Muscle of arm (tissue), 12 donors: ENCODE data around the gene LANCL3. TPM values are rescaled to one million over a fixed set of nuclear protein-coding genes. Genes with fewer than 3 reads are reported as not detected.
"Not testable (repeated sequence)": the region's sequence is repeated elsewhere in the genome, so short reads cannot be mapped to it uniquely, and the experiment has no call there.

Source experiments
- DNase-seq: peaks from one replicate; pipeline ENCODE4 v3.0.0-alpha.2; 2013
- polyA plus RNA-seq, 12 donors: library from polyadenylated mRNA; unstranded; fragments of 120-200 nt; gene quantifications; one replicate each; pipeline ENCODE4 v1.2.1, GENCODE V29; 2013; ENCODE audit not compliant: insufficient read length in 12 of 12

Gene LANCL3
- polyA plus RNA-seq, 12 donors, result 0.34 to 0.95 (median 0.68) TPM; not detected in 2

DNA sequence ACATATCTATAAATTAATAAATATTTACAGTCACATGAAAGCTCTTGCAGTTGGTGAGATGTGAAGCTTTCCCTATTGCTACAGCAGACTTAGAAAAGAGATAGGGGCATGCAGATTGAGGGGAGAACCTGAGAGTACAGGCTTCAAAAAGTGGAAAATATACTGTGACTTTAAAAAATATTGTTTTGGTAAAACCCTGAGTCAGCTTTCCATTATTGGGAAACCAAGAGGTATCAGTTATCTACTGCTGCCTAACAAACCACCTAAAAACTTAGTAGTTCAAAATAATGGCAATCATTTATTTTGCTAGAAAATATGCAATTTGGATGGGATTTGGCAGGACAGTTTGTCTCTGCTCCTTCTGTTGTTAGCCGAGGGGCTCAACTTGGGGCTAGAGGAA is 38.3 kb downstream of the LANCL3 start:
- no peak for DNase-seq

DNA sequence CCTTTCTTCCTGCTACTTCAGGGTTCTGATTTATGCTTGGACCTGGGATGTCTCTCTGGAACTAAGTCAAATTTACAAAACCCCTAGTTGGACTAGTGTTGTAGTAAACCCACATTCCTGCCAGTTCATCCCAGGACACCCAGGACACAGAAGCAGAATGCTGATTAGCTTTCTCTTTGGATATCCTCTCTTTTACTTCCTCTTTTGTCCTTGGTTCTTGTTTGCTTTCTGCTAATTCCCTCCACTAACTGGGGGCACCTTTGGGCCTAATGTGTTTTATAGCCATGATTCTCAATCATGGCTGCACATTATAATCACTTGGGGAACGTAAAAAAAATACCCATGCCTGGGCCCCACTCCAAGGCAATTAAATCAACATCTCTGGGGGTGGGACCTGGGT is 42.5 kb downstream of the LANCL3 start:
- DNase-seq, result no peak

DNA sequence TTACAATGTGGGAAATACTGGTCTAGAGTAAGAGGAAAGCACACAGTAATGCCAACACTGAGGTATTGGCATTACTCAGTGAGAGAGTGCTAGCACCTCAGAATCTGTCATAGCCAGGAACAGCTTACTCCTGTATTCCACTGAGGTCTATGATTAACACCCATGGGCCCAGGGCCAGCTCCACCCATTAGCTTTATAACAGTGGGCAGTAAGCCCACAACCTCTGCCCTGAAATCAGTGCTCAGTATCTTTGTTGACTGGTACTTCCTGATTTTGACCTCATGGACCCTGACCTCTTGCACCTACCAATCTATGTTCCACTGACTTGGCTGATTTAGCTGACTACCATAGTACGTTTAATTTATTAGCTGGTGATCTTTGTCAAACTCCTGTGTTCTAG is 56.1 kb downstream of the LANCL3 start:
- no peak for DNase-seq

DNA sequence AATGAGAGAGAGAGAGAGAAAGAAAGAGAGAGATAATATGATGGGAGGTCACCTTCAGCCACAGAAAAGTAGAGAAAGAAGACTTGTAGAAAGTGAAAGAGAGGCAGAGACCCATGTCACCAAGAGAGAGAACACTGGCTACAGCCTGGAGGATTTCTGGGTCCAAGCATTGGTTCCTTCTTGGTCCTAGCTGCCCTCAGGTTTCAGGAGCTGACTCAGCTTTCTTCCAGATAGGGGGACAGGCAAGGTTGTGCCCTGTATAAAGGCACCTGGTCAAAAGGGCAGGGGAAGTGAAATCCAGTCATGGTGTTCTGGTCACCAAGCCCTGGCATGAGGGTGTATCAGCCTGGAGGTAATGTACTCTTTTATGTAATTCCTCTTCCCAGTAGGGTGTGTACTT is 66.6 kb downstream of the LANCL3 start:
- no peak for DNase-seq

DNA sequence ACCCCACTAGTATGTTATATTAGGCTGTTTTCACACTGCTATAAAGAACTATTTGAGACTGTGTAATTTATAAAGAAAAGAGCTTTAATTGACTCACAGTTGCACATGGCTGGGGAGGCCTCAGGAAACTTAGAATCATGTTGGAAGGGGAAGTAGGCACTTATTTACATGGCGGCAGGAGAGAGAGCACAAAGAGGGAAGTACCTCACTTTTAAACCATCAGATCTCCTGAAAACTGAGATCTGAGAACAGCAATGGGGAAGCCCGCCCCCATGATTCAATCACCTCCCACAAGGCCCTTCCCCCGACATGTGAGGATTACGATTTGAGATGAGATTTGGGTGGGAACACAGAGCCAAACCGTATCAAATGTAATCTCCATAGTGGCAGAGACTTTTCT is 68.7 kb downstream of the LANCL3 start:
- no peak for DNase-seq

DNA sequence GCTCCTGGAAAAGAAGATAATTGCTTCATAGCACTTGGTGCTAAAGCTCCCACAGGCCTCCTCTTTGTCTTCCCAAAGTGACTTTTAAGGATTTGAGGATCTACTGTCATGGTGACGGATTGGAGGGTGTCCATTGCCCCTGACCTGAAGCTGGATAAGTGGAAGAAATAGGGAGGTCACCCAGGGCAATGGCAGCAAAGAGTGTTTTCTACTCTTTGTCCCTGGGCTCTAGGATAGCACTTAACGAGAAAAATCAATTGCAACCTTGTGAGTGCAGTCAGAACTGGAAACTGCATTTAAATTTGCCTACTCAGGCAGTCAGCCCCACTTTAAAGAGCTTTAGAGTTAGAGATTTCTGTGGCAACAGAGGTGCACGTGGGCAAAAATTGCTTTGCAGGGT is 70.4 kb downstream of the LANCL3 start:
- no peak for DNase-seq

DNA sequence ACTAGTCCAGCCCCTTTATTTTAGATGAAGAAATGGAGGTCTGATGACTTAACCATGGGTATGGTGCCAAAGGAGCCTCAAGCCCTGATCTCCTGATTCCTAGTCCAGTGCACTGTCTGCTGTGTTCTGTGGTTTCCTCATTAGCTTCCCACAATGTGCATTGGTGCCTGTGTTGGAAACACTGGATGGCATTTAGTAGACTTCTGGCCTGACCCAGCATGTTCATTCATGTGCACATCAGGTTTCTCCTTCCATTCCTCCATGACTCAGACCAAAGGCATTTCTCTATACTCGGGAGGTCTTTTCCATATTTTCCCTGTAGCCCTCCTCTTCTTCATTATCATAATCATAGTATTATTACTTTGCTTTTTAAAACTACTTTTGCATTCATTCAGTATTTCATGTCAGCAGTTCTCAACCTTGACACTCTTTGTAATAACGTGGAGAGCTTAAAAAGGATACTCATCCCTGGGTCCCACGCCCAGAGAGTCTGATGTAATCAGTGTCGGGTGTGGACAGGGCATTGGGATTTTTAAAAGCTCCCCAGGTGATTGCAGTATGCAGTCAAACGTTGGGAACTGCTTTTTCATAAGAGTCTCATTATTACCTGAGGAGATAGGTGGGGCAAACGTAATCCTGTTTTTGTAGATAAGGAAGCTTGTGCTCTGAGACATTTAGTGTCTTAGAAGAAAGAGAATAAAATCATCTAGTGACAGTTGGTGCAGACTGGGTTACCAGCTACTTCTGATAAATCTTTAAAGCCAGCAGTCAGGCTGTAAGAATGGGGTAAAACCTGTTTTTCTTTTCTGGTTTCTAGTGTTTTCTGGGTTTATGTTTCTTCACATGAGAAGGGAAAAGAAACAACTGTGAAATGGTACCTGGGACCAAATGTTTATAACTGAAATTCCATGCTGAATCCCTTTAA is 73.2 kb downstream of the LANCL3 start:
- no peak for DNase-seq

DNA sequence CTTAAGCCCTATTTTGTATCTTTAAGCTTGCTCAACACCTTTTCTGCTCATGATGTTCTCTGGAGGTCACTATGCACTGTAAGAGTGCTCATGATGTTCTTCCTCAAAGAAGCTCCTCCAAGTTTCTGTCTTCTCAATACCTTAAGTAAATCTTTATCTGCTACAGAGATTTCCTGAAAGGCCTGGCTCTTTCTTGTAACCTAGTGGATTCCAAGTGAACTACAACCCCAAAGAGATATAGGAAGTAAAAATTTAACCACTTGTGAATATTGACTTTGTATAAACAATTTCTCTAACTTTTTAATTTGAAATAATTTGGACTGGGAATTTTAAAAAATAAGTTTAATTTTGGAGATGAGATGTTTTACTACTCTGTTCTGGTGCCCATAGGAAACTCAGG is 74.8 kb downstream of the LANCL3 start:
- DNase-seq, result no peak

DNA sequence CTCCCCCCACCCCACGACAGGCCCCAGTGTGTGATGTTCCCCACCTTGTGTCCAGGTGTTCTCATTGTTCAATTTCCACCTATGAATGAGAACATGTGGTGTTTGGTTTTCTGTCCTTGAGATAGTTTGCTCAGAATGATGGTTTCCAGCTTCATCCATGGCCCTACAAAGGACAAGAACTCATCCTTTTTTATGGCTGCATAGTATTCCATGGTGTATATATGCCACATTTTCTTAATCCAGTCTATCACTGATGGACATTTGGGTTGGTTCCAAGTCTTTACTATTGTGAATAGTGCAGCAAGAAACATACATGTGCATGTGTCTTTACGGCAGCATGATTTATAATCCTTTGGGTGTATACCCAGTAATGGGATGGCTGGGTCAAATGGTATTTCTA is 79.4 kb downstream of the LANCL3 start:
- not testable (repeated sequence) for DNase-seq

DNA sequence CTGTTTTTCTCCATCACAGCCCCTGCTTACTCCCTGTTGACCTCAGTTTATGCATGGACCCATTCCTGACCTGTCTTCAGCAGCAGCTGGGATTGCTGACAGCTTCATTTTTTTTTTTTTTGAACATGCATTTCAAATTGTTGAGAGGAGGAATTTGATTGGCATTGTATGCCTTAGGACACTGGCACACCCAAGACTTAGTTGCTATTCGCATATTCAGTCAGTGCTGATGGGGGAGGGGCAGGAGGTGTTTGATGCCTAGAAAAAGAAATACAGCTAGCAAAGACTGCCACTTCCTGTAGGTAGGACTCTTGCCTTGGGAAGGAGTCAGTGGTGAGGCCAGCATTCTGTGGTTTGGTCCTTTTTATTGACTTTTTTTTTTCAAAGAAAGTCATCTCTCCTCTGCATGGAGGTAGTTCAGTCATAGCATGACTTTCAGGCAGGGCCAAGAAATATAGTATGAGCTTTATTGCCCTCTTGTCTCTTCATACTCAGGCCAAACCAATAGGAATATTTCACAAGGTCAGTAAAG is 80.5 kb downstream of the LANCL3 start:
- no peak for DNase-seq

DNA sequence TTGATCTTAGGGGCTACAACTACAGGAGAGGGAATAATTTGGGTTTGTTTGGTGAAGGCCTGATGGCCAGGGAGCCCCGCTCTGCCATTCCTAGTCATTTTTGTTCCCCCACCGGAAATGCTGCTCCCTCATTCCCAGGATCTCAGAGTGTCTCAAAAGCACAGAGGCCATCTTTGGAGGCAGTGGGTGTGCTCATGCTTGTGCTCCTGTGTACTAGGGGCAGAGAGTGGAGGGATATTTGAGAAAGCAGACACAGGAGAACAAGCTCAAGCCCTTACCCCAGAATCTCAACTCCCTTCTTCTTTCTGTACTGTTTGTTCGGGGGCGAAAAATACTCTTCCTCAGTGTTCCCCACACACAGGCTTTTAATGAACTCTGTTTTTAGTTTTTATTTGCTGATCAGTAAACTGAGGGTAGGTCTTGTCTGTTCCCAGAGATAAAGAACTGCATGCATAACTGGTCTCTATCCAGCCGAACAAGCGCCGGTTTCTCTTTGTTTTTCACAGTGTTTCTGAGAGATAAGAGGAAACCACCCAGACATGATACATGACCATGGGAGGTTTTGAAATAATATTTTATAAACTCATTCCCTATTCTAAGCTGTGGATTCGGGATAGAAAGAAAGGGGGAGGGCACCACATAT is 81.2 kb downstream of the LANCL3 start:
- DNase-seq, result no peak

DNA sequence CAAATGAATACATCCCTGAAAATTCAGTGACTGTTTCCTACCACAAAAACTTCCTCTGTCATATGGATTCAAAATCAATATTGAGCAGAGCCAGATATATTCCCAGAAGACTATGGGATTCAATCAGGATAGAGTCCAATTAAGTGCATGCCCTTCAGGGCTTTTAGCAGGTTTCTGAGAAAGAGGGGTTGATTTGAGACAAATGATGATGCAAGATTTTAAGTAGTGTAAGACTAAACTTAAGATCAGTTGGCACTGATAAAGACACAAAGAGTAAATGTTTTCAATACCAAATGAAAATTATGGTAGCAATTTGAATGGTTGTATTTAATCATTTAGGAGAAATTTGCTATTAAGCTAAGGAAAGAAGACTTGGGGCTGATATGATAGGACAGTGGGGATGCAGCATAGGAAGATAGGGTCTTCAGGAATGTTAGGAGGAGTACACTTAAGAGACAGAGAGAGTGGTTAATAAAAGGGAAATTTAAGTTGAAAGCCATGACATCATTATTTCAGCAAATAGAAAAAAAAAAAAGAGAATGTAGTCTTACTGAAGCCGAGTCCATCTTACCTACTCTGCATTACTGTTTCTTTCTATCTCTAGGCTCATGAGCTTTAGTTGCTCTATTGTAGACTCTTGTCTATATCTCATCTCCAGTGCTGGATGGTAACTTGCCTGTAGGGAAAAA is 82.1 kb downstream of the LANCL3 start:
- no peak for DNase-seq

DNA sequence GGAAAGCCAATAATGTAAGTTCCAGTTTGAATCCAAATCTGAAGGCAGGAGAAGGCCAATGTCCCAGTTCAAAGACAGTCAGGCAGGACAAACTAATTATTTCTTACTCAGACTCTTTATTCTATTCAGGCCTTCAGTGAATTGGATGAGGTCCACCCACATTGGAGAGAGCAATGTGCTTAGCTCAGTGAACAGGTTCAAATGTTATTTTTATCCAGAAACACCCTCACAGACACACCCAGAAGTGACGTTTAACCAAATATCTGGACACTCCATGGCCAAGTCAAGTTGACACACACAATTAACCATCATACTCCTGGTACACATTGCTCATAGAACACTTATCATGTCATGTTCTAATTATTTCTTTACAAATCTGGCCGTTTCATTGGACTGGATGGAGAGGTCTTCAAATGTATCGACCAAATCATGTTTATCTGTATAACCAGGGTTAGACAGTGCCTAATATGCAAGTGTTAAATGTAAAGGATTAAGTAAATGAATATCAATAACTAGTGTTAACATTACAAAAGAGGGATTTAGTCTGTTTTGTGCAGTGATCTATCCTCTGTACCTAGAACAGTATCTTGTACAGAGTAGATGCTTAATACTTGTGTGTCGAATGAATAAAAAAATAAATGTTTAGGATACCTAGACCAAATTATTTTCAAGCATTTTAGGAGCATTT is 87.0 kb downstream of the LANCL3 start:
- DNase-seq, result no peak

DNA sequence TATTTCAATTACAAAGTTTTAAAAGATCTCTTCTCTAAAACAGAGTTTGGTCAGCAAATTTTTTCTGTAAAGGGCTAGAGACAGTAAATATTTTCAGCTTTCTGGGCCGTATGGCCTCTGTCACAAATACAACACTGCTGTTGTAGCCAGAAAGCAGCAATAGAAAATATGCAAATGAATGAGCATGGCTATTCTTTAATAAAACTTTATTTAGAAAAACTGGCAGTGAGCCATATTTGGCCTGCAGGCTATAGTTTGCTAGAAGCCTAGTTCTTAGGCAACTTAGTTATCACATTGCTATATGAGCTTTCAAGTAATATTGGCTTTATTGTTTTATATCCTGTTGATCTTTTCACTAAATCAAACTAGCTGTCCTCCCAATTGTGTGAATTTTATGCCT is 87.6 kb downstream of the LANCL3 start:
- no peak for DNase-seq

DNA sequence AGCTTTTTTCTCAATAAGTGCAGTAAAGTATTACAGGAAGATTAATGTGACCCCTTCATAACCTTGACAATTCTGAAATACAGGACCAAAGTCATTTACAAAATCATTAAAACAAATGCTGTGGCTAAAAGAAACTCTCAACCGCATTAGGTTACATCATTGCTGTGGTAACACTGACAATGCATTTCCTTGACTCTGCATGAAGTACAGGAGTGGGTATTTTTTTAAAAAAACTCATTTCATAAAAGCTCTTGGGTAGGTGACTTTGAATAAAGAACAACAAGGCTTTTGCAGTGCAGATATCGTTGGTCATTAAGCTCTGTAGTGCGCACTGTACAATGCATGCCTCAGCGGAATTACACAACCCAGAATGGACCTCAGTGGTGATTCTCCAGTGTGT is 90.7 kb downstream of the LANCL3 start:
- no peak for DNase-seq

DNA sequence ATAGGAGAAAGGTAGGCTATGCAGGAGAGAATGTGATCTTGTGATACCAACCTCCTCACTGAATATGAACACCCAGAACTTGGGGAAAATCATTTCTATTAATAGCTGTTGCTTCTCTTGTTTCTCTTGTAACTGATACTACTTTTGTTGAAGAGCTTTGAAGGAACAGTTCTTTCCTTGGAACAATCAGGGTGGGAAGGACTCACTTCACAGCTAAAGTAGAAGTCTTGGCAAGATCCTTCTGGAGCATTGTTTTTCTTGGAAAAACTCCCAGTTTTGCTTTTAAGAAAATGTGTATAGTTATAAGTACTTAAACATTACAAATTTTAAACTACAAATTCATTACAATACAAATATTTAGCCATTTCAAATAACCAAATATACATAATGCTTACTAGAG is 95.1 kb downstream of the LANCL3 start:
- no peak for DNase-seq

DNA sequence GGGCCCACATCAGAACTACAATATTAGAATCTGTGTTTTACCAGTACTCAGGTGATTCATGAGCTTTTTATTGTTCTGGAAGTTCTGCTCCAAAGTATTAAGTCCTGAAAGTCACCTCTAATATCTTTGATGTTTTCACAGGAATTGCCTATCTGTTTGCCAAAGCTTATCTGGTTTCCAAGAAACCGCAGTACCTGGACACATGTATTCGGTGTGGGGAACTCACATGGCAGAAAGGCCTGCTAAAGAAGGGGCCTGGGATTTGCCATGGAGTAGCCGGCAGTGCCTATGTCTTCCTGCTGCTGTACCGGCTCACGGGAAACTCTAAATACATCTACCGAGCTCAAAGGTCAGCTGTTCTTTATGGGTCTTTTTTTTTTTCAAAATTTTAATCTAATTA is 95.7 kb downstream of the LANCL3 start:
- no peak for DNase-seq

DNA sequence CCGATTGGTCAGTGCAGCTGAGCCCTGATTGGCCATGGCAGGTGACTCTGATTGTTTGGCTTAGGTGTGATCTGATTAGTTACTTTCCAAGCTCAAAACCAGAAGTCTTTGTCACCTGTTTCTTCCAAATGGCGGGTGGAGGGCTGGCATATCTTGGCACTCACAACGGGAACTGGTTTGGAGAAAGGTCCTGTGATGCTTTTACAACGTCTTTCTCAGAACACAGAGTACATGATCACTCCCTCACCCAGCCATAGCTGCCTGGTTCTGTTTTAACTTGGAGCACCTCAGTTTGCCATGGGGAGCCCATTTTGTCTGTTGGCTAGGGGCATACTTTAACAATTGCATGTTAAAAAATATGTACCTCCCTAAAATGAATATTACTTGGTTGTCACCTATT is 101.1 kb downstream of the LANCL3 start:
- DNase-seq, result no peak

DNA sequence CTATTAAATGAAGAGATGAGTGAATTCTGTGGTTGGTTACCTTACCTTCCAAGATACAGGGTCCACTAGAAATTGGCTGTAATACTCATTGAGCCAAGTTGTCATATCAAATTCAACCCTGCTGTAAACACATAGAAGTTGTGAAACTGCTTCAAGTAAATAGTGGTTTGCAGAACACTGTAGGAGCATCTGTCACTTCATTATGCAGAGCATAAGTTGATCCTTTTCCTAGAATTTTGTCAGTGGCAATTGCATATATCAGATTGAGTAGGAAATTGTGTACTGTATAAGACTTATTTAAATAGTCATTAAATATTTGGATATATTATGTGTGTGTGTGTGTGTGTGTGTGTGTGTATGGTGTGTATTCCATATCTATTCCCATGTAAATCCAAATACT is 105.3 kb downstream of the LANCL3 start:
- no peak for DNase-seq

DNA sequence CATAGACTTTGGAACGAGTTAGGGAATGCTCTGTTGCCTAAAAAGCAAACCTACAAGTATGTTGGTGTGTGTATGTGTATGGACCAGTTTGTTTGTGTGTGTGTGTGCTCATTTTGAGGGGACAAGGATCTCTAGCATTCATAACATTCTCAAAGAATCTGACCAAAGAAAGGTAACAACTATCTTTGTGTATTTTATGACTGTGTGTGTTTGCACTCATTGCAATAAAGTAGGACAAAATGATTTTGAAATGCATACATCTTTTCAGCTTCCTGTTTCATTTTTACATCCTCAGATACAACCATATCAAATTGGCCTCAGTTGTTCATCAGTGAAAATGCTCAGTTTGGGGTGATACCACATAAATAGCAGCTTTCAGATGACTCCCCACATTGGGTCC is 105.8 kb downstream of the LANCL3 start:
- no peak for DNase-seq

DNA sequence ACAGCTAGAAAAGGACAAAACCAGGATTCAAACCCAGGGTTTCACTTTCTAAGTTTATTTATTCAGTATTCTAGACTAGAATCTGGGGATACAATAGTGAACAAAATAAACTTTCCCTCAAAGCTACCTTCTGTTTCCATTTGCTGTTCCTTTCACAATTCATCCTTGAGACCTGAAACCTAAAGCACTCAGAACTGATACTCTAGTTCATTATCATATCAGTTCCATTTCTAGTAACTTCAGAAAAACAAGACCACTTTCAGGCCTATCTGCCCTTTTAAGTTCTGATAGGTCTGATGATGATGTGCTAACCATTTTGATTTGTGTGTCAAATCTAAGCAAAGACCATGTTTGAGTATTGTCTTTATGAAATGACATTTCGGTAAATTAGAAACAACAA is 106.3 kb downstream of the LANCL3 start:
- no peak for DNase-seq

DNA sequence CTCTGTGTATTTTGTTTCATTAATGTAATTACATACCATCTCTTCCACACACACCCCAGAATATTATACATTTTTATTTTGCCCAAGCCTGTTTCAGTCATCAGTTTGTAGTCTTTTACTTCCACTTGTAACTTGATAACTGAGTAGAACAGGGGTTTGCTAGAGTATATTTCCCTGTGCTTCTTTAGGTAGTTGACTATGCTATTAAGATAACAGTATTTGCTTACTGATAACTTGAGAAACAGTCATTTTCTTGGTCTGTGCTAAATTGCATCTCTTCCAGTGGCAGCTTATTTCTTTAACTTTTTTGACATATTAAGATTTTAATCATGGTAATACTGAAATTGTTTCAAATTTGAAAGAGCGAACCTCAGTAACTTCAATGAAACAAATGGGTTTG is 107.1 kb downstream of the LANCL3 start:
- DNase-seq, result no peak
